ENCODE data around the gene LDLRAD3.

The LDLRAD3 gene

DNA sequence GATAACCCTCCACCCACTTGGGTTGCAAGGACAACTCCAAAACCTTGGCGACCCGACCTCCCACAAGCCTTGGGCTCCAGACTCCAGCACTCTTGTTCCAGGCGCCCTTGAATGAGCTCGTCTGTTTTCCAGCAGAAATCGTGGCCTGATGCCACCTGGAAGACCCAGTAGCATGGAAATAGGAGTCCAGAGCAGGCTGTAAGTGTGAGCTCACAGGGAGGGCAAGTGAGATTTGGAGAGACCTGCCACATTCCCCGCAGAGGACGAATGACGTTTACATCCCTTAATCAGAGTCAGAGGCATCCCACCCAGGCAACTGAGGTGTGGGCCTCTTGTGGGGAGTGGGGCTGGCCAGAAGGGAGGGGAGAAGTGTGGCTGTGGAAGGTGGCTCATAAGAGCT, 71.9 kb downstream of the LDLRAD3 start:
- no peak for DNase-seq (ENCODE audit: low read depth in 3 of 3, low spot score in 1 of 3)

- no peak for DNase-seq (ENCODE audit: low read depth in 3 of 3, low spot score in 1 of 3)
Observed at GRCh38 chr11:36016263-36016662, 72.4 kb downstream of the LDLRAD3 start.

GRCh38 chr11:36016709-36017108, 72.8 kb downstream of the LDLRAD3 start:
- no peak for DNase-seq (ENCODE audit: low read depth in 3 of 3, low spot score in 1 of 3)

DNA sequence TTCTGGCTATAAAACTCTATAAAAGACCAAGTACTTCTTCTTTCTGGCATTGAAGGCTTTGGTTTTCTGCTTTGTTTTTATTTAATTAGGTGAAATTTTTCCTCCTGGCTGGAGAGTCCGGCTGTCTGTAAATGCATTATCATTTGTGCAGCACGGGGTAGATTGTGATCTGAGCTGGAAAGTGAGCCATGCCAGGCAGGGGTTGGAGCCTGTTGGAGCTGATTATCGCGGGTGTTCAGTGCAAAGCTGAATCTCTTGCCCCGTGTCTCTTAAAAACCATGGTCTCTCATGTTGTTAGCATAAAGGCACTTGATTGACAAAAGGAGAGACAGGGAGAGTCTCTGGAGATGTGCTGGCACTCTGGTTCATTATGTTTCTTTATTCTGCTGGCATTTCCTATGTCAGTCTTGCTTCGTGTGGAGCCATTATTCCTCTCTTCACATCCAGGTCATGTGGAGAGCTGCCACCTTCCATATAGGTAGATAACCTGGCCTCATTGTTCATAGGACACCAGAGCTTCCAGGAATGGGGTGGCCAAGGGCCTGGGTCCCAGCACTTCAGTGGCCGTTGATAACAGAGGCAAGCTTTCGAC, 75.2 kb downstream of the LDLRAD3 start:
- DNase-seq (ENCODE audit: low read depth in 3 of 3, low spot score in 1 of 3), result no peak

- no peak for DNase-seq (ENCODE audit: low read depth in 3 of 3, low spot score in 1 of 3)
Observed at GRCh38 chr11:36019722-36020121, 75.9 kb downstream of the LDLRAD3 start.

- DNase-seq (ENCODE audit: low read depth in 3 of 3, low spot score in 1 of 3), result no peak
Observed at GRCh38 chr11:36022882-36023281, 79.0 kb downstream of the LDLRAD3 start.

GRCh38 chr11:36023922-36024321, 80.1 kb downstream of the LDLRAD3 start:
- no peak for DNase-seq (ENCODE audit: low read depth in 3 of 3, low spot score in 1 of 3)

DNA sequence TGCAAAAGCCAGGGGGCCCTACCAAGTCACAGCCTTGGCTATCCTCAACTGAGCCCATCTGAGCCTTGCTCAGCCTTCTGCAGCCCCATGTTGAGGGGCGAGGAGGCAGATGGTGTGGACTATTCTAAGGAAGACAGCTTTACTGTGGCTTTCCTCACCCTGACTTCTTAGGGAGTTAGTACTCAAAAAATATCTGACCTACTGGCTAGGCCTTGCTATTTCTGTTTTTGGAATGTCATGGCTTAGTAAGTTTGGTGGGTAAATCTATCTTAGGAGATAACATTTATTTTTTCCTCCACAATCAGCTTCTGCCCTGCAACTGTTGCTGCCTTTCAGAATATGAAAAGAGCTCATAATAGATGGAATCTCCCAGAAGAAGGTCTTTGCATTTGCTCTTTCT, 80.9 kb downstream of the LDLRAD3 start:
- DNase-seq (ENCODE audit: low read depth in 3 of 3, low spot score in 1 of 3), result no peak

- DNase-seq (ENCODE audit: low read depth in 3 of 3, low spot score in 1 of 3), result no peak
Observed at GRCh38 chr11:36026315-36026968, 82.6 kb downstream of the LDLRAD3 start.

DNA sequence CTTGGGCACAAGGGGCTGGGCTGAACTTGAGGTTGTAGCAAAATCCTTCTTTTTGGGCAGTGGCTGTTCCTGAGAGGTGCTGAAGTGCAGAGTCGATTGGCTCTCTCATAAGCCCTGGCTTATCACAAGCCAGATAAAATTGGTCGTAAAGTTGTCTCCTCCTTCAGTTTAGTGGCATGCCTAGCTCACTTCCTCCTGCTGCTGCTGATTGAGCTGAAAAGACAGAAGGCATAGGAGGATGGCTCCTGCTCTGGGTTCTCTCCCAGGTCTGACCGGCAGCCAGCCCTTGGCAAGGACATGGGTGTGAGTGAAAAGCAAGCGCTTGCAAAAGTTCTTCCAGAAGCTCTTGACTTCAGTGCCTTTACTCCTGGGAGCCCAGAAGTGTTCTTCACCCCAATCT, 83.9 kb downstream of the LDLRAD3 start:
- DNase-seq (ENCODE audit: low read depth in 3 of 3, low spot score in 1 of 3), result no peak

DNA sequence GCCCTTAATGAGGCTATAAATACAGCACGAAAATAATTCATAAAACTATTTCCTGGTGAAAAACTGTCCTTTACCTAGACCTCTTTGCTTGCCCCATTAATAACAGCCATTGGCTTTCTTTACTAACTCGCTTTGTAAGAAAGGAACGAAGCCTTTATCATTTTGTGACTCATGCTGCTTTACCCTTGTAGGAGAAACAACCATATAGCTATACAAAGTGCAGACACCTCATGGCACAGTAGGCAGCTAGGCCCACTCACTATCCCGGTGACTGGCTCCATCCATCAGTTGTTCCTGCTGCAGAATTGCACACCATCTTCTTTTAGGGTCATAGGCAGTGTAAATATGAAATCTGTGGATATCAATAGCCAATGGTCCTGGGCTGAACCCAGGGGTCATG, 85.8 kb downstream of the LDLRAD3 start:
- DNase-seq (ENCODE audit: low read depth in 3 of 3, low spot score in 1 of 3), result no peak

- no peak for DNase-seq (ENCODE audit: low read depth in 3 of 3, low spot score in 1 of 3)
Observed at GRCh38 chr11:36030731-36031281, 86.9 kb downstream of the LDLRAD3 start.

- no peak for DNase-seq (ENCODE audit: low read depth in 3 of 3, low spot score in 1 of 3)
Observed at GRCh38 chr11:36033082-36033751, 89.4 kb downstream of the LDLRAD3 start.

DNA sequence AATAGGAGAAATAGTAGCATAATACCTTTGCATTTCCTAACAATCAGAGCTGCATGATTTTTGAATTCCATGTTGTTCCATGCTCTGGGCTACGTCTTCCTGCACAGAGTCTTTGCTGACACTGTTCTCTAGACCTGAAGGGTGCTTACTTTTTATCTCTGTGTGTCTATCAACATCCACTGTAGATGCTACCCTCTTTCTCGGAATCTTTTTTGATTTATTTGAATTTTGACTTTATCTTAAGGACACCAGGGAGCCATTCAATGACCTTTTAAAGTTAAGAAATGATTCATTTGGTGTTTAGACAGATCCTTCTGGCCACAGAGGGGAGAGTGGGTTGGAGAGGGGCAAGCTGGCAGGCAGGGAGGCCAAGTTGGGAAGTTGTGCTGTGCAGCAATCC, 90.1 kb downstream of the LDLRAD3 start:
- DNase-seq (ENCODE audit: low read depth in 3 of 3, low spot score in 1 of 3), result no peak

DNA sequence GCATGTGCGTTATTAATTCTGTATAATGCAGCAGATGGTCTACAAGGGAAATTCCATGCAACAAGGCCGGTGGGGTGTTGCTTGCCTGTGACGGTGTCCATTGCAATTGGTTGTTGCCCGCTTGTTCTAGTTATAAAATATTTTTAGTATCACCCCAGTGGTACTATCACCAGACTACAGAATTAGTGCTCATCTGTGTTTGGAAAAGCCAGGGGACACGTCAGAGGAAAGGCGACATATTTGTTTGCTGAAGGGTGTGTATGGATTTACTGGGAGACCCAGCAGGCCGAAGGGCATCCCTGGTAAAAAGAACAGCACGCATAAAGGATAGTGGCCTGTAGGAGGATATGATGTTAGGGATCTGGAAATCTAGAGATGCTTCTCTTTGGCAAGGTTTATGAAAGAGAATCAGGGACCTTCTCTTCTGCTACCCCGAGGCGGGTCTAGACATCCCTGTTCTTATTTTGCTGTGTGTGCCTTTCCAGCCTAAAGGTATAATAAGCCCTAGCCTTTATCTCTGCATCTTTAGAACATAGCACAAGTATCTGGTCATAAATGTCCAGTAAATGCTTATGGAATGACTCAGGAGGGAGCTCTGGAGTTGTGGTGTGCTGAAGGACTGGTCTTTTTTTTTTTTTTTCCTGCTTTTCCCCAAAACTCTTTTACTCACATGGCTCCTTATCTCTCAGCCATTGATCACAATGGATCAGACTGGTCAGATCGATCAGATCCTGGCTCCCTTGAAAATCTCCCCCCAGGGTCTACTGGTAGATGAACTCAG, 90.9 kb downstream of the LDLRAD3 start:
- no peak for DNase-seq (ENCODE audit: low read depth in 3 of 3, low spot score in 1 of 3)

DNA sequence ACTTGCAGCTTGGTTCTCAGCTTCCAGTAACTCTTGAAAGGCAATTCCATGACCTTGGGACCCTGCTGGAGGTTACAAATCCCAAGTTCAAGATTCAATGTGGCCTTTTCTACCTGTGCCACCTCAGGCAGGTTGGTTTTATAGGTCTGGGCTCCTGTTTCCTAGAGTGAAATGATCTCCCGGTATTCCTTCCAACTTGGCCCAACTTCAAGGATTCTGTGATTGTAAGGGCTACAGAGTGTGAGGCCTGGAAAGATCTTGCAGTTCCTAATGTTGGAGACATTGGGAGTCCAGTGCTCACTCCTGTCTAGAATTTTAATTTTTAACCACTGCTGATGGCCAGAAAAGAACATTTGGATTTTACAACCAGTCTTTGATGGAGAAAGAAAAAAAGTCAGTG, 91.6 kb downstream of the LDLRAD3 start:
- DNase-seq (ENCODE audit: low read depth in 3 of 3, low spot score in 1 of 3), result no peak

DNA sequence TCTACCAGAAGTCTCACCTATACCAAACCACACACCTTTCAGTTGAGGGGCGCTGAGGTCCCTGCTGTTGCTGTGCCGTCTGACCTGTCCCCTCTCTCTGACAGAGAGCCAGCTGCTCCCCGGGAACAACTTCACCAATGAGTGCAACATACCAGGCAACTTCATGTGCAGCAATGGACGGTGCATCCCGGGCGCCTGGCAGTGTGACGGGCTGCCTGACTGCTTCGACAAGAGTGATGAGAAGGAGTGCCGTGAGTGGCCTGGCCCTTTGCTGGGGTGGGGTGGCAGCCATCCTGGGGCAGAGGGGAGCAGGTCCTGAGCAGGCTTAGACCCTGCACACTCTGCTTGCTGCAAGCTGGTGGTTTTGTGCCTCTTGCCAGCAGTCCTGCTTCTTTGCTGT, 92.1 kb downstream of the LDLRAD3 start:
- DNase-seq (ENCODE audit: low read depth in 3 of 3, low spot score in 1 of 3), result no peak

DNA sequence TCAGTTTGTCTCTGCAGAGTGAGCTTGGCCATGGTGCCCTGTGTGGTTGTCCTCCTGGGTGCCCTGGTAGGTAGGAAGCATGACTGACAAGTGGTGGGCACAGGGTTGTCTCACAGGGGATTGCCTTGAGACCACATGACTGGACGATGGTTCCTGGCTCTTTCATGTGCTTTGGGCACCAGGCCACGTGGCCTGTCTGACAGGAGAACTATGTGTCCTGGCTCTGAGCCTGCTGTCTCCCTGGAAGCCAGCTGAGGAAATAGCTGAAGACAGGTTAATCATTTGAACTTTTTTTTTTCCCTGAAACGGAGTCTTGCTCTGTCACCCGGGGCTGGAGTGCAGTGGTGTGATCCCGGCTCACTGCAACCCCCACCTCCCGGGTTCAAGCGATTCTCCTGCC, 93.2 kb downstream of the LDLRAD3 start:
- no peak for DNase-seq (ENCODE audit: low read depth in 3 of 3, low spot score in 1 of 3)

DNA sequence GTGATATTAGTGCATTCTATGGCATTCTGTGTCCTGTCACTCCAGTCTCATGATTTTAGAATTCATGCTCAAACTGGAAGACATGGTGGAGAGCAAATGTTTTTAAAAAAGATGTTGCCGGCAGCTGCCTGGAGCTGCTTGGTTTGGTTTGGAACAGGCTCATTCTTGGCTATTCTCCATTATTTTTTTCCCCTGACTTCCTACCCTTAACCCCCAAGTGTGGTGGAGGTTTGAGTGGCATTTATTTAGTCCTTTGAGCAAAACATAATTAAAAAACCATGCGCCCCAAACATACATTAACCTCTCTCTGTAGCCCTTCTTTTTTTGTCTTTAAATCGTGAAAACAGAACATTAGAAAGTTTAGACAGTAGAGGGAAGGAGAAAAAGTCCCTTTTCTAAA, 94.7 kb downstream of the LDLRAD3 start:
- no peak for DNase-seq (ENCODE audit: low read depth in 3 of 3, low spot score in 1 of 3)

DNA sequence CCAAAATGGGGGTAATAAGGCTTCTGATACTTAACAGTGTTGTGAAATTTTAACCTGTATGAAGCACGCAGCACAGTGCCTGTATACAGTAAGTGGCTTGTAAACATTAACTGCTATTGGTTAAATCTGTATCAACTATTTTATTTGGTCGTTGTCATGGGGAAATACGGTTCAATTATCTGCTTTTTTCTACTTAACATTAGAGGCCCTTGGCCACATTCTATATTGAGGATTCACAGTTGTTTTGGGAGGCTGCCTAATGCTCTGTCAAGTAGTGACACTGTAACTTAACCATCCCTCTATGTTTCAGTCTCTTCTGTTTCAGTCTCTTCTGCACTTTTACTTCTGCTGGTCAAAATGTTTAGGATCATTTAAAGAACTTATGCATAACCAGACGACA, 95.6 kb downstream of the LDLRAD3 start:
- no peak for DNase-seq (ENCODE audit: low read depth in 3 of 3, low spot score in 1 of 3)

- DNase-seq (ENCODE audit: low read depth in 3 of 3, low spot score in 1 of 3), result no peak
Observed at GRCh38 chr11:36041988-36042611, 98.2 kb downstream of the LDLRAD3 start.

All from stimulated activated CD4-positive, alpha-beta T cell treated with anti-CD3 and anti-CD28 coated beads, TNF-alpha, amount 100 ng/mL, for 1 hour (primary cell).